SK-N-DZ (cell line): Measurements from ENCODE around the gene ASPDH.
"Not testable (repeated sequence)": the region's sequence is repeated elsewhere in the genome, so short reads cannot be mapped to it uniquely, and the experiment has no call there.

ENCODE experiments used
- DNase-seq: peaks from one replicate; pipeline ENCODE4 v3.0.0-alpha.2; 2015; ENCODE audit warnings: low spot score

The ASPDH gene

GRCh38 chr19:50548191-50549058, 34.7 kb upstream of the ASPDH start:
- no peak for DNase-seq

GRCh38 chr19:50547385-50548190, 33.9 kb upstream of the ASPDH start:
- DNase-seq: peak; percentile 15

- no peak for DNase-seq
Measured at GRCh38 chr19:50546527-50547221, 33.0 kb upstream of the ASPDH start.

GRCh38 chr19:50542943-50543342, 29.2 kb upstream of the ASPDH start:
- DNase-seq: no peak

- peak; percentile 75 for DNase-seq
Measured at GRCh38 chr19:50537769-50538230, 24.1 kb upstream of the ASPDH start.

GRCh38 chr19:50537306-50537685, 23.6 kb upstream of the ASPDH start:
- no peak for DNase-seq

GRCh38 chr19:50536662-50537305, 23.1 kb upstream of the ASPDH start:
- DNase-seq: no peak

GRCh38 chr19:50535672-50536187, 22.0 kb upstream of the ASPDH start:
- DNase-seq: no peak

- DNase-seq: no peak
Measured at GRCh38 chr19:50534478-50534877, 20.8 kb upstream of the ASPDH start.

GRCh38 chr19:50532952-50533351, 19.2 kb upstream of the ASPDH start:
- no peak for DNase-seq

- DNase-seq: no peak
Measured at GRCh38 chr19:50531171-50531612, 17.5 kb upstream of the ASPDH start.

GRCh38 chr19:50528052-50528451, 14.3 kb upstream of the ASPDH start:
- not testable (repeated sequence) for DNase-seq

- no peak for DNase-seq
Measured at GRCh38 chr19:50522881-50523280, 9.2 kb upstream of the ASPDH start.

GRCh38 chr19:50520822-50521465, 7.2 kb upstream of the ASPDH start:
- no peak for DNase-seq

- DNase-seq: no peak
Measured at GRCh38 chr19:50519006-50519575, 5.4 kb upstream of the ASPDH start.

GRCh38 chr19:50518091-50519005, 4.6 kb upstream of the ASPDH start:
- DNase-seq: no peak

- no peak for DNase-seq
Measured at GRCh38 chr19:50517704-50518075, 4.0 kb upstream of the ASPDH start.

GRCh38 chr19:50516964-50517703, 3.4 kb upstream of the ASPDH start:
- no peak for DNase-seq

GRCh38 chr19:50516456-50516855, 2.7 kb upstream of the ASPDH start:
- DNase-seq: no peak
